ENCODE measurements around the gene ADCY3.

- TF ChIP-seq POLR2AphosphoS5 (IDR thresholded peaks at IDR 0.05): no peak
- no peak for TF ChIP-seq CTCF (IDR thresholded peaks at IDR 0.05)
These were observed 80.3 kb downstream of the ADCY3 start for GRCh38 chr2:24839729-24840128.

All from breast epithelium (tissue), 3 donors.